ENCODE data around the gene ZNF709.

- no peak for TF ChIP-seq POLR2A (IDR thresholded peaks at IDR 0.05)
- no peak for TF ChIP-seq CTCF (IDR thresholded peaks at IDR 0.05)
These were observed 35.8 kb downstream of the ZNF709 start for GRCh38 chr19:12448808-12449207.

All from sigmoid colon (tissue), 3 donors.